H9 (cell line): ENCODE measurements around the gene ARL13B. TPM values are rescaled to one million over a fixed set of nuclear protein-coding genes. Genes with fewer than 3 reads are reported as not detected.

ENCODE experiments used
- DNase-seq: peaks from one replicate; pipeline ENCODE4 v3.0.0-alpha.2; 2017
- H2AFZ ChIP-seq: one replicate; pipeline ENCODE4 v1.6.1; 2013; ENCODE audit warnings: mild to moderate bottlenecking, low read length, control low read depth, moderate library complexity
- H2AK5ac ChIP-seq: 2 replicates; pipeline ENCODE4 v1.6.1; 2013; ENCODE audit warnings: low read length, control low read depth, mixed read lengths; ENCODE audit not compliant: insufficient read length
- H2BK120ac ChIP-seq: one replicate; pipeline ENCODE4 v1.6.1; 2013; ENCODE audit warnings: low read depth, mild to moderate bottlenecking, low read length, control low read depth, inconsistent platforms; ENCODE audit not compliant: poor library complexity, severe bottlenecking
- H2BK12ac ChIP-seq: 2 replicates; pipeline ENCODE4 v1.6.1; 2013; ENCODE audit warnings: low read length, control low read depth, mixed read lengths, low read depth; ENCODE audit not compliant: insufficient read length
- H2BK15ac ChIP-seq: 2 replicates; pipeline ENCODE4 v1.6.1; 2013; ENCODE audit warnings: low read depth, low read length, control low read depth
- H2BK20ac ChIP-seq: one replicate; pipeline ENCODE4 v1.6.1; 2013; ENCODE audit warnings: low read depth, mild to moderate bottlenecking, low read length, control low read depth, inconsistent platforms; ENCODE audit not compliant: poor library complexity, severe bottlenecking
- H2BK5ac ChIP-seq: 2 replicates; pipeline ENCODE4 v1.6.1; 2013; ENCODE audit warnings: low read length, control low read depth, mixed read lengths; ENCODE audit not compliant: insufficient read length
- H3K14ac ChIP-seq: 2 replicates; pipeline ENCODE4 v1.6.1; 2013; ENCODE audit warnings: low read length, control low read depth; ENCODE audit not compliant: insufficient read depth
- H3K18ac ChIP-seq: 2 replicates; pipeline ENCODE4 v1.6.1; 2013; ENCODE audit warnings: low read depth, mild to moderate bottlenecking, mixed read lengths, low read length, control low read depth; ENCODE audit not compliant: insufficient read length
- H3K23ac ChIP-seq: 2 replicates; pipeline ENCODE4 v1.6.1; 2013; ENCODE audit warnings: low read length, control low read depth, mixed read lengths, low read depth; ENCODE audit not compliant: insufficient read length
- H3K23me2 ChIP-seq: 2 replicates; pipeline ENCODE4 v1.6.1; 2013; ENCODE audit warnings: low read depth, mild to moderate bottlenecking, mixed read lengths, low read length, control low read depth; ENCODE audit not compliant: insufficient read length, poor library complexity, severe bottlenecking
- H3K27ac ChIP-seq: 2 replicates; pipeline ENCODE4 v1.5.1; 2013; ENCODE audit warnings: low read length, control low read depth, mixed read lengths, low read depth; ENCODE audit not compliant: insufficient read length
- H3K27me3 ChIP-seq: 2 replicates; pipeline ENCODE4 v1.6.1; 2013; ENCODE audit warnings: low read length, control low read depth, inconsistent platforms; ENCODE audit not compliant: insufficient read depth
- H3K4ac ChIP-seq: 2 replicates; pipeline ENCODE4 v1.6.1; 2013; ENCODE audit warnings: low read depth, mild to moderate bottlenecking, control low read depth, inconsistent platforms, low read length, moderate library complexity
- H3K4me1 ChIP-seq: 2 replicates; pipeline ENCODE4 v1.6.1; 2013; ENCODE audit warnings: low read length, control low read depth, inconsistent platforms; ENCODE audit not compliant: insufficient read depth
- H3K4me2 ChIP-seq: 2 replicates; pipeline ENCODE4 v1.6.1; 2013; ENCODE audit warnings: low read length, control low read depth, mixed read lengths; ENCODE audit not compliant: insufficient read length, insufficient read depth
- H3K56ac ChIP-seq: 2 replicates; pipeline ENCODE4 v1.6.1; 2013; ENCODE audit warnings: low read depth, mild to moderate bottlenecking, mixed read lengths, low read length, control low read depth; ENCODE audit not compliant: insufficient read length
- H3K79me1 ChIP-seq: 2 replicates; pipeline ENCODE4 v1.6.1; 2013; ENCODE audit warnings: low read depth, mild to moderate bottlenecking, moderate library complexity, low read length, control low read depth, inconsistent platforms; ENCODE audit not compliant: insufficient read depth, poor library complexity, severe bottlenecking
- H3K79me2 ChIP-seq: 2 replicates; pipeline ENCODE4 v1.6.1; 2013; ENCODE audit warnings: low read length, control low read depth, inconsistent platforms; ENCODE audit not compliant: insufficient read depth
- H3K9ac ChIP-seq: 2 replicates; pipeline ENCODE4 v1.6.1; 2013; ENCODE audit warnings: low read length, control low read depth, mixed read lengths; ENCODE audit not compliant: insufficient read length; ENCODE audit errors: extremely low read depth
- H3K9me3 ChIP-seq: one replicate; pipeline ENCODE4 v1.6.1; 2013; ENCODE audit warnings: low read depth, low read length, inconsistent platforms; ENCODE audit not compliant: control insufficient read depth
- H3T11ph ChIP-seq: one replicate; pipeline ENCODE4 v1.6.1; 2013; ENCODE audit warnings: mild to moderate bottlenecking, low read length, control low read depth, inconsistent platforms
- H4K20me1 ChIP-seq: one replicate; pipeline ENCODE4 v1.6.1; 2013; ENCODE audit not compliant: control insufficient read depth, insufficient read length, insufficient read depth
- H4K5ac ChIP-seq: 2 replicates; pipeline ENCODE4 v1.6.1; 2013; ENCODE audit warnings: low read depth, mild to moderate bottlenecking, mixed read lengths, low read length, control low read depth; ENCODE audit not compliant: insufficient read length
- H4K8ac ChIP-seq: replicated peaks from 2 replicates; pipeline ENCODE4 v1.6.1; 2013; ENCODE audit warnings: low read length, control low read depth, mixed read lengths, low read depth; ENCODE audit not compliant: insufficient read length
- H4K91ac ChIP-seq: 2 replicates; pipeline ENCODE4 v1.6.1; 2013; ENCODE audit warnings: low read depth, mild to moderate bottlenecking, moderate library complexity, mixed read lengths, low read length, control low read depth; ENCODE audit not compliant: insufficient read length
- H3K27ac Mint-ChIP-seq, 3 experiments: 2 replicates in 2 of 3; 3 replicates in 1 of 3; pipeline ENCODE4 v1.8.0; 2020 to 2021; ENCODE audit warnings: mixed read lengths in 3 of 3, mild to moderate bottlenecking in 1 of 3, moderate library complexity in 1 of 3
- H3K27me3 Mint-ChIP-seq: 2 replicates; pipeline ENCODE4 v1.8.0; 2021; ENCODE audit warnings: low read depth, mild to moderate bottlenecking, moderate library complexity, mixed read lengths
- H3K36me3 Mint-ChIP-seq, 3 experiments: 2 replicates in 2 of 3; 3 replicates in 1 of 3; pipeline ENCODE4 v1.8.0; 2020 to 2021; ENCODE audit warnings: low read depth in 3 of 3, mixed read lengths in 3 of 3; ENCODE audit not compliant: insufficient read depth in 1 of 3
- H3K4me1 Mint-ChIP-seq, 2 experiments: 2 replicates each; pipeline ENCODE4 v1.8.0; 2020; ENCODE audit warnings: mixed read lengths in 2 of 2
- H3K4me3 Mint-ChIP-seq, 2 experiments: 2 replicates in 1 of 2; 3 replicates in 1 of 2; pipeline ENCODE4 v1.8.0; 2020 to 2021; ENCODE audit warnings: mild to moderate bottlenecking in 2 of 2, mixed read lengths in 2 of 2, moderate library complexity in 1 of 2
- H3K9me3 Mint-ChIP-seq, 2 experiments: 2 replicates in 1 of 2; 3 replicates in 1 of 2; pipeline ENCODE4 v1.8.0; 2020; ENCODE audit warnings: mild to moderate bottlenecking in 2 of 2, mixed read lengths in 2 of 2, moderate library complexity in 1 of 2
- CTCF ChIP-seq: fragments of 200-600 bp; sonication (generic); conservative IDR thresholded peaks from 3 replicates; pipeline ENCODE4 v1.8.0; 2021; ENCODE audit warnings: antibody characterized with exemption, mild to moderate bottlenecking
- WGBS: extraction: QIAGEN DNeasy Blood & Tissue Kit; methylation state at CpG from one replicate; pipeline ENCODE4 v1.1.7; 2013; ENCODE audit warnings: missing lambda C conversion rate, low lambda C conversion rate, mixed read lengths; ENCODE audit not compliant: insufficient read length; ENCODE audit errors: extremely low coverage; 5-methylcytosine and 5-hydroxymethylcytosine counted together
- total RNA-seq: library from RNA; stranded (reverse); gene quantifications from 2 replicates; pipeline ENCODE4 v1.2.1, GENCODE V29; 2021

The ARL13B gene
- total RNA-seq, 1 experiment from 2014 or later, result 7.9 TPM

GRCh38 chr3:93969443-93969842 lies 10.5 kb upstream of the ARL13B start:
- WGBS, result no CpG with 5 or more reads among the region's 3 CpGs

More at GRCh38 chr3:93969443-93969842, 10.5 kb upstream of the ARL13B start:
- Histone ChIP-seq H3K56ac (no peak overlapping the region), H3K9me3 (no peaks in the 10 kb centered on the region), H2BK20ac (no peak overlapping the region), H2BK5ac (no peak overlapping the region), H2BK120ac (no peak overlapping the region), H3K27me3 (no peaks in the 10 kb centered on the region; the same call in 1 of the 2 replicates), H3K14ac (no peak overlapping the region), H3T11ph (no peak overlapping the region), H3K9ac (no peak overlapping the region), H3K4me2 (no peak overlapping the region), H3K79me2 (no peaks in the 10 kb centered on the region), H4K8ac (no peak overlapping the region), H2BK15ac (no peak overlapping the region), H2AK5ac (no peak overlapping the region), H4K5ac (no peak overlapping the region), H3K23me2 (no peaks in the 10 kb centered on the region), H3K23ac (no peak overlapping the region), H2AFZ (no peak overlapping the region), H4K91ac (no peak overlapping the region), H4K20me1 (no peaks in the 10 kb centered on the region), H2BK12ac (no peak overlapping the region), H3K79me1 (no peaks in the 10 kb centered on the region), H3K4ac (no peak overlapping the region), H3K27ac (no peak overlapping the region), H3K18ac (no peak overlapping the region), H3K4me1 (no peaks in the 10 kb centered on the region)
- TF ChIP-seq CTCF, result no peak
- Mint-ChIP-seq H3K36me3 (peaks cover 0 to 7% (median 0%) of the 10 kb centered on the region in 3 experiments; a peak in 2 of 7 replicates), H3K9me3 (peaks cover 18 to 33% of the 10 kb centered on the region in 2 experiments), H3K27ac (no peak overlapping the region), H3K4me3 (no peak overlapping the region), H3K4me1 (peaks cover 9 to 12% of the 10 kb centered on the region in 2 experiments), H3K27me3 (peaks cover 20% of the 10 kb centered on the region)
- no peak for DNase-seq
